GM18517 (cell line): ENCODE data around the gene TMEM158.

Experiments used
- ATAC-seq: cut with Tn5 transposase; IDR thresholded peaks from one replicate; pipeline ENCODE4 v1.9.1; 2021; ENCODE audit warnings: mild to moderate bottlenecking, moderate library complexity; ENCODE audit not compliant: unreplicated experiment

The TMEM158 gene

GRCh38 chr3:45205126-45205525 is 21.0 kb downstream of the TMEM158 start:
- no peak for ATAC-seq

- no peak for ATAC-seq
Measured at GRCh38 chr3:45204136-45204535, 22.0 kb downstream of the TMEM158 start.

GRCh38 chr3:45199837-45200648 is 26.0 kb downstream of the TMEM158 start:
- ATAC-seq: no peak

GRCh38 chr3:45198264-45199260 is 27.5 kb downstream of the TMEM158 start:
- ATAC-seq: no peak

GRCh38 chr3:45194791-45195190 is 31.3 kb downstream of the TMEM158 start:
- no peak for ATAC-seq

GRCh38 chr3:45191924-45192417 is 34.1 kb downstream of the TMEM158 start:
- ATAC-seq: no peak

- ATAC-seq: no peak
Measured at GRCh38 chr3:45191424-45191823, 34.7 kb downstream of the TMEM158 start.

- ATAC-seq: no peak
Measured at GRCh38 chr3:45188719-45189659, 37.1 kb downstream of the TMEM158 start.

- ATAC-seq: no peak
Measured at GRCh38 chr3:45187694-45188141, 38.4 kb downstream of the TMEM158 start.

GRCh38 chr3:45186871-45187270 is 39.2 kb downstream of the TMEM158 start:
- no peak for ATAC-seq

GRCh38 chr3:45185461-45185860 is 40.6 kb downstream of the TMEM158 start:
- ATAC-seq: no peak

GRCh38 chr3:45185052-45185451 is 41.0 kb downstream of the TMEM158 start:
- no peak for ATAC-seq

GRCh38 chr3:45183872-45184262 is 42.2 kb downstream of the TMEM158 start:
- no peak for ATAC-seq

- no peak for ATAC-seq
Measured at GRCh38 chr3:45182915-45183871, 42.9 kb downstream of the TMEM158 start.

GRCh38 chr3:45181496-45181895 is 44.6 kb downstream of the TMEM158 start:
- ATAC-seq: no peak

GRCh38 chr3:45180899-45181298 is 45.2 kb downstream of the TMEM158 start:
- no peak for ATAC-seq

GRCh38 chr3:45180051-45180450 is 46.0 kb downstream of the TMEM158 start:
- no peak for ATAC-seq

GRCh38 chr3:45179163-45179562 is 46.9 kb downstream of the TMEM158 start:
- no peak for ATAC-seq
